Retinal pigment epithelial cell (primary cell): ENCODE results near the gene DMTF1.
A peak's percentile ranks its signal among the peaks of the same experiment; 100 is the strongest.

ENCODE experiments used
- DNase-seq: peaks from one replicate; pipeline ENCODE4 v3.0.0-alpha.2; 2010; ENCODE audit warnings: low read depth
- H3K4me3 ChIP-seq: 2 replicates; pipeline ENCODE4 v1.5.1; 2011; ENCODE audit warnings: mild to moderate bottlenecking, low read length, control low read depth, moderate library complexity
- TF ChIP-seq, protein P1 (sequence below): conservative IDR thresholded peaks from 2 replicates; pipeline ENCODE4 v1.5.1; 2011; ENCODE audit warnings: low read depth, low read length, control low read depth, inconsistent platforms

Gene DMTF1

DNA sequence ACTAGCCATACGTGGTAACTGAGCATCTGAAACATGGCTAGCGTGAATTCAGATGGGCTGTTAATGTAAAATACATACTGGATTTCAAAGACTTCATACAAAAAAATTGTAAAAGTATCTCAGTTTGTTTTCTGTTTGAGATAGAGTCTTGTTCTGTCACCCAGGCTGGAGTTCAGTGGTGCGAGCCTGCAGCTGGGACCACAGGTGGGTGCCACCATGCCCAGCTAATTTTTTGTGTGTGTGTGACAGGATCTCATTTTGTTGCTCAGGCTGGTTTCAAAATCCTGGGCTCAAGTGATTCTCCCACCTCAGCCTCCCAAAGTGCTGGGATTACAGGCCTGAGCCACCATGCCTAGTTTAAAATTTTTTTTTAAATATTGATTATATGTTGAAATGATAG lies 62.8 kb downstream of the DMTF1 start:
- DNase-seq = no peak
- TF ChIP-seq, protein P1, sequence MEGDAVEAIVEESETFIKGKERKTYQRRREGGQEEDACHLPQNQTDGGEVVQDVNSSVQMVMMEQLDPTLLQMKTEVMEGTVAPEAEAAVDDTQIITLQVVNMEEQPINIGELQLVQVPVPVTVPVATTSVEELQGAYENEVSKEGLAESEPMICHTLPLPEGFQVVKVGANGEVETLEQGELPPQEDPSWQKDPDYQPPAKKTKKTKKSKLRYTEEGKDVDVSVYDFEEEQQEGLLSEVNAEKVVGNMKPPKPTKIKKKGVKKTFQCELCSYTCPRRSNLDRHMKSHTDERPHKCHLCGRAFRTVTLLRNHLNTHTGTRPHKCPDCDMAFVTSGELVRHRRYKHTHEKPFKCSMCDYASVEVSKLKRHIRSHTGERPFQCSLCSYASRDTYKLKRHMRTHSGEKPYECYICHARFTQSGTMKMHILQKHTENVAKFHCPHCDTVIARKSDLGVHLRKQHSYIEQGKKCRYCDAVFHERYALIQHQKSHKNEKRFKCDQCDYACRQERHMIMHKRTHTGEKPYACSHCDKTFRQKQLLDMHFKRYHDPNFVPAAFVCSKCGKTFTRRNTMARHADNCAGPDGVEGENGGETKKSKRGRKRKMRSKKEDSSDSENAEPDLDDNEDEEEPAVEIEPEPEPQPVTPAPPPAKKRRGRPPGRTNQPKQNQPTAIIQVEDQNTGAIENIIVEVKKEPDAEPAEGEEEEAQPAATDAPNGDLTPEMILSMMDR = no peak

DNA sequence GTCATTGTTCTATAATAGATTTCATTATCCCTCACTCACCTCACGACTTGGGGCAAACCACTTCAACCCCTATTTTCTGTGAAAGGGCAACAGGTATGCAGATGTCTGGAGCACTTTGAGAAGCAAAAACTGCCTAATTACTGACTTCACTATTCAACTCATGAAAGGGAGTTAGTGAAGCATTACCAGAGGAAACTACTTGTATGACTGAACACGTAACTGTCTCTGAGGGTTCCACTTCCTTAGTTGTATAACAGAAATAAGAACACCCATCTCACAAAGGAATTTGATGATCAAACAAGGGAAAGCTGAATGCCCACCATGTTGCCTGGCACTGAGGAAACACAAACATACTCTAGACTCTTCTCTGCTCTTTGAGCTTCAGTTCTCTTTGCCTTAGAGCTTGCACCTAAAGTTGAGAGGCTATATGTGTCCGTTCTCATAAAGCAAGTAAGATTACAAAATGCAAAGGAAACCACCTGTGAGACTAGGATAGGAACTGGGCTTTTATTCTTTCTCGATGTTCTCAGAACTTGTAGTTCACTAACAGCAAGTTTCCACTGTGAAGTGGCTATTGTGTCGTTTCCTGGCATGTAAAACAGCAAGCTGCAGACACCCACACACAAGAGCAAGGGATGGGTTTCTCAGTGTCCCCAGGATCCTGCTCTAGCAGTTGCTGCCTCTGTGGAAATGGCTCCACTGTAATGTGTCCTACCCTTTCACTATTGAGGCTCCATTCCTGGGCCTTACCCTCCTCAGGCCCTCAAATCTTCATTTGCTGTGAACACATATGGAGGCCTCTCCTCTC lies 64.7 kb downstream of the DMTF1 start:
- no peak for DNase-seq
- H3K4me3 ChIP-seq = no peak overlapping the region
- TF ChIP-seq, protein P1 = no peak

More for the DNA sequence above, 62.8 kb downstream of the DMTF1 start:
- no peak overlapping the region for H3K4me3 ChIP-seq

DNA sequence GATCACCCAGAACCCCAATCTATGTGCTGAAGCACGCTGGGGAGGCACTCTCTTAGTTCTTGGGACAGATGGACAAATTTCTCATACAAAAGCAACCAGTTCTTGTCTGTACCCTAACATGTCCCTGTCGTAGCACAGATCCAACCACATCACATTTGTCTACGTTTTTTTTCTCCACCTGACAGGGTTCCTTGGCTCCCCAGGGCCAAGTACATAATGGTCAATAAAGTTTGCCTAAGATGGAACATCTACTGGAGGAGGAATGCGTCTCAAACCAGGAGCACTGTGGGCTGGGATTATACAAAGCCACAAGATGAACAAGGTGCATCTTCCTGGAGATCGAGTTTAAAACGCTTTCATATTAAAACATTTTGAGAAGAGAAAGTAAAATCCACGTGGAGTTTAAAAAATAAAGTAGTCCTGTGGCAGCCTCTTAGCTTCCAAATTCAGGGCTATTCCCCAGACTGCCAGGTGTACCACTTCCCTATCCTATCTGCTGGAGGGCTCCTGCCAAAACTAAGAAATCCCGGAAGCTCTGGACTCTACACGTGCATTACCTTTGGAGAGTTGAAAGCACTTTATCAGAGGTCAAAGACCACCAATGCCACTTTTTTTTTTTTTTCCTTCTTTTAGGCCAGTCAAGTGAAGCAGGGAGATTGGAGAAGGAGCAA lies 65.9 kb downstream of the DMTF1 start:
- peak overlapping the region; percentile 88 for H3K4me3 ChIP-seq

DNA sequence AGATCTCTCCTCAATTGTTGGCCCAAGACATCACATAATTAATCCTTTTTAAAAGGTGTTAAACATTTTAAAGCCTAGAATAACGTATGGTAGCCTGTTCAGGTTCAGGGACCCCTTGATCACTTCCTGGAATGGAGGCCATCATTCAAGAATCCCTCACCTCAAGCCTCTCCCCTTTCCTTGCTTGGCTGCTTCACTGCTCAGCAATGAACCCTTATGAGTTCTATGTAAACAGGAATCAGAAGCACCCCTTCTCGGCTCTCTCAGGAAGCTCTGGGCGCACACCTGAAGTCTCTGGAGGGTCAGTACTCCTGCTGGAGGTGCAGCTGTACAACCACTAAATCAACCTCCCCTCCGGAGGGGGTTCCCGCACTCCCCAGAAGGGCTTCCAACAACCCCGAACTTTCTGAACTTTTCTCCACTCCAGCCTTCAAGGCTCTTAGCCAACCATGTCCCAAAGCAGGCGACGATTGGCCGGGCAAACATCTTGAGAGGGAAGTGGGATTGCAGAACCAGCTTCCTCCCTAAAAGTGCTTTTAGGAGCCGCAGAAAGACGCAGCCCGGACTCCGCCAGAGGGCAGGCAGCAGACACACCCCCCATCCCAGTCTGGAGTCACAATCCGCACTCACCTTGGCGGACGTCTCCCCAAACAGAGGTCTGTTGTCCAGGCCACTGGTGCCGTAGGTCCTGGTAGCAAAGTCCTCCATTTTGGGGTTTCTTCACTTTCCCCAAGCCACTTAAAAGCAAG lies 66.7 kb downstream of the DMTF1 start:
- TF ChIP-seq, protein P1 = no peak
- no peak for DNase-seq

More for the DNA sequence above, 65.9 kb downstream of the DMTF1 start:
- DNase-seq = no peak
- TF ChIP-seq, protein P1 = no peak

DNA sequence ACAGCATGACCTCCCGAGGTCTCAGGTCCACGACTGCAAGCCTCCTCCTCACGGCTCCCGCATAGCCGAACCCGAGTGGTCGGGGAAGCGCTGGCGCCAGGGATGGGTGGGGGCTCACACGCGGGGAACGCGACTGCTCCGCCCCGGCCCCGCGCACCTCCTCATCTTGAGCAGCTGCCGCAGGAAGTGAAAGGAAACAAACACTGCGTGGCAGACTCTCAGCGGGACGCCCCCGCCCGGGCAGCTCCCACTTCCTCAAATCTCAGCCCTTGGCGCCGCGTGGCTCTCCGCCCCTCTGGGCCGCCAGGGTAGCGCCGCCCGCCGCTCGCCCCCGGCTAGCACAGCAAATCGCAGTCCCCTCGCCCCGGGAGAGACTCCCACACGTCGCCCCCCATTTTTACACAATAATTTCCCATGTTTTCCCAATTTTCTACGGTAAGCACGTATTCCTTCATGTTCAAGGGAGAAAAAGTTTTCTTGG lies 67.3 kb downstream of the DMTF1 start, which contains the start of gene TMEM243:
Gene TMEM243, minus strand, starts transcription at position 188 of the 481 bp plus-strand sequence. CDS start 229 bp downstream, outside the sequence.
- no peak for DNase-seq
- TF ChIP-seq, protein P1 = no peak
- H3K4me3 ChIP-seq = peak within 1 kb of the TSS; percentile 88

More for the DNA sequence above, 66.7 kb downstream of the DMTF1 start:
- H3K4me3 ChIP-seq = peak overlapping the region; percentile 88

DNA sequence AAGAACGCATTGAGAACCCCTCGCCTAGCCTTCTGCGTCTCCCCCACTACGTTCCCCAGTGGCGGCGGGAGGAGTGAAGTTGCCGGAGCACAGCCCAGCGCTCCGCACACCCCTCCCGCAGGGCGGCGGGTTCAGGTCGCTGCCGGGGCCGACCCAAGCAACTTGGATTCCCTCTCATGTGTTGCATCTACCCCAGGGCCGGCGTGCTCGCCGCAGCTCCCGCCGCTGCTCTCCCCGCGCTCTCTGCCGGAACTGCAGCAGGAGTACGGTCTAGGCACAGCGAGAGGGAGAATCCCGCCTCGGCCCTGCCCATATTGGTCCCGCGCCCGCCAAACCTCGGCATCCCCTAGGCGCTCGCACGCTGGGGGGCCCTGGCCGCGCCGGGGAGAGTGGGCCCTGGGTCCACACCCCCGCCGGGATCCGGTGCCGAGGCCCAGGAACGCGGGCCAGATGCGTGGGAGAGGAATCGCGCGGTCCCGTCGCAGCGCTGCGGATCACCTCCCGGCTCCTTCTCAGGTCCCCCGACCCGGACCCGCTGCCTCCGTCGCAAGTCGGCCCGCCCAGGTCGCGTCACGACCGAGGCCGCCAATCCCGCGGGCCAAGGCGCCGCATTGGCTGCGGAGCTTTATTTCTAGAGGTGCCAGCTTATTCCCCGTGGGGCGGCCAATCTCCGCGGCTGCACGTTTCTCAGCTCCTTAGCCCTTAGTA lies 67.9 kb downstream of the DMTF1 start:
- TF ChIP-seq, protein P1 = no peak
- peak; percentile 39 for DNase-seq
- H3K4me3 ChIP-seq = peak overlapping the region; percentile 88
